ENCODE data around the gene TNFRSF9.
A peak's percentile ranks its signal among the peaks of the same experiment; 100 is the strongest.
"Not testable (repeated sequence)": the region's sequence is repeated elsewhere in the genome, so short reads cannot be mapped to it uniquely, and the experiment has no call there.

Gene TNFRSF9

GRCh38 chr1:7956218-7957032, 15.8 kb upstream of the TNFRSF9 start:
- DNase-seq (ENCODE audit: low read depth) = no peak
- no peak overlapping the region for H3K4me3 ChIP-seq (ENCODE audit: low read depth, low read length)
- TF ChIP-seq MYC (IDR thresholded peaks at IDR 0.05; ENCODE audit: low read depth, low read length) = no peak
- TF ChIP-seq POLR2A (IDR thresholded peaks at IDR 0.05; ENCODE audit: extremely low read depth, insufficient read length) = no peak
- TF ChIP-seq CTCF (IDR thresholded peaks at IDR 0.05; ENCODE audit: low read depth, low read length) = no peak
- no peak for TF ChIP-seq MAX (IDR thresholded peaks at IDR 0.05; ENCODE audit: low read depth, low read length)

DNA sequence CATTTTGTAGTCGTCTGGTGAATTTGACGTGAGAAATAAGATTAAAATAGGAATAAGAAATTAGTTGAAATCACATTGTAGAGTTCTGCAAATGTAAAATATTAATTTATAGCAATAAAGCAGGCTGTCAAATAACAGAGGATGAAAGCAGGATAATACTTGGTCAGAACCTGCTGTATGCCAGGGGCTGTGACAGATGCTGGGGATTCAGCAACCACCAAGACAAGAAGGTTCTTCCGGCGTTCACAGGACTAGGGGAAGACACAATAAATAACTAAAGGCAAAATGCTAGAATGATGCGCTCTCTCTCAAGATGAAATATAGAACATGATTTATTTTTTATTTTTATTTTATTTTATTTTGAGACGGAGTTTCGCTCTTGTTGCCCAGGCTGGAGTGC, 14.0 kb upstream of the TNFRSF9 start:
- TF ChIP-seq MYC (IDR thresholded peaks at IDR 0.05; ENCODE audit: low read depth, low read length) (no peak), MAX (IDR thresholded peaks at IDR 0.05; ENCODE audit: low read depth, low read length) (no peak), POLR2A (IDR thresholded peaks at IDR 0.05; ENCODE audit: extremely low read depth, insufficient read length) (no peak), CTCF (IDR thresholded peaks at IDR 0.05; ENCODE audit: low read depth, low read length) (no peak)
- peak; percentile 12 for DNase-seq (ENCODE audit: low read depth)
- H3K4me3 ChIP-seq (ENCODE audit: low read depth, low read length) = peak overlapping the region; percentile 75

- TF ChIP-seq MYC (IDR thresholded peaks at IDR 0.05; ENCODE audit: low read depth, low read length) (peak; percentile 87), MAX (IDR thresholded peaks at IDR 0.05; ENCODE audit: low read depth, low read length) (peak; percentile 66), CTCF (IDR thresholded peaks at IDR 0.05; ENCODE audit: low read depth, low read length) (no peak), POLR2A (IDR thresholded peaks at IDR 0.05; ENCODE audit: extremely low read depth, insufficient read length) (peak; percentile 87)
Measured at GRCh38 chr1:7953850-7954609, 13.4 kb upstream of the TNFRSF9 start.

GRCh38 chr1:7952791-7953190, 12.2 kb upstream of the TNFRSF9 start:
- not testable (repeated sequence) for H3K4me3 ChIP-seq (ENCODE audit: low read depth, low read length); DNase-seq (ENCODE audit: low read depth)

More at GRCh38 chr1:7953850-7954609, 13.4 kb upstream of the TNFRSF9 start:
- DNase-seq (ENCODE audit: low read depth) = peak; percentile 99
- peak overlapping the region; percentile 75 for H3K4me3 ChIP-seq (ENCODE audit: low read depth, low read length)

GRCh38 chr1:7948960-7949359, 8.3 kb upstream of the TNFRSF9 start:
- DNase-seq (ENCODE audit: low read depth) = no peak
- TF ChIP-seq POLR2A (IDR thresholded peaks at IDR 0.05; ENCODE audit: extremely low read depth, insufficient read length) (no peak), MAX (IDR thresholded peaks at IDR 0.05; ENCODE audit: low read depth, low read length) (no peak), CTCF (IDR thresholded peaks at IDR 0.05; ENCODE audit: low read depth, low read length) (no peak)
- H3K4me3 ChIP-seq (ENCODE audit: low read depth, low read length) = no peak overlapping the region

DNA sequence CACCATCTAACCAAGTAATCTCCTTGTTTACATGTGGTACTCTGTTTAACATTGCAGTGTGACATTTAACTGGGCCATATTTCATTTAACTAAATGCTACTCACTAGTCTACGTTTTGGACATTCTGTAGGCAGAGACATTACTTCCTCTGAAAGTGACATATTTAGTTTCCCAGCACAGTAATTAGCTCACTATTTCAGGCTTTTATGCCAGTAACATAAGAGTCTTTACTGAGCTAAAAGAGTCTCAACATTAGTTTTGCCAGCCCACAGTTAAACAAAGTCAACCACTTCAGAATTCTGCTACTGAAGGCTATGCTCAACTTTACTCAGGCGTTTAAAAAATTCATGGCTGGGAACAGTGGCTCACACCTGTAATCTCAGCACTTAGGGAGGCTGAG, 2.6 kb upstream of the TNFRSF9 start:
- no peak overlapping the region for H3K4me3 ChIP-seq (ENCODE audit: low read depth, low read length)
- TF ChIP-seq POLR2A (IDR thresholded peaks at IDR 0.05; ENCODE audit: extremely low read depth, insufficient read length) = no peak
- no peak for TF ChIP-seq MAX (IDR thresholded peaks at IDR 0.05; ENCODE audit: low read depth, low read length)
- TF ChIP-seq MYC (IDR thresholded peaks at IDR 0.05; ENCODE audit: low read depth, low read length) = no peak
- no peak for TF ChIP-seq CTCF (IDR thresholded peaks at IDR 0.05; ENCODE audit: low read depth, low read length)
- no peak for DNase-seq (ENCODE audit: low read depth)

Data from NB4 (cell line).